Panc1 (cell line): ENCODE results near the gene GPN3.

Experiments used
- CTCF ChIP-seq: fragments of 450-650 bp; IDR thresholded peaks from 2 replicates; pipeline ENCODE4 v1.5.1; 2017; ENCODE audit warnings: mild to moderate bottlenecking
- POLR2AphosphoS5 ChIP-seq: IDR thresholded peaks from 2 replicates; pipeline ENCODE4 v1.6.1; 2012; ENCODE audit warnings: mild to moderate bottlenecking, low read depth, low read length, moderate library complexity

DNA sequence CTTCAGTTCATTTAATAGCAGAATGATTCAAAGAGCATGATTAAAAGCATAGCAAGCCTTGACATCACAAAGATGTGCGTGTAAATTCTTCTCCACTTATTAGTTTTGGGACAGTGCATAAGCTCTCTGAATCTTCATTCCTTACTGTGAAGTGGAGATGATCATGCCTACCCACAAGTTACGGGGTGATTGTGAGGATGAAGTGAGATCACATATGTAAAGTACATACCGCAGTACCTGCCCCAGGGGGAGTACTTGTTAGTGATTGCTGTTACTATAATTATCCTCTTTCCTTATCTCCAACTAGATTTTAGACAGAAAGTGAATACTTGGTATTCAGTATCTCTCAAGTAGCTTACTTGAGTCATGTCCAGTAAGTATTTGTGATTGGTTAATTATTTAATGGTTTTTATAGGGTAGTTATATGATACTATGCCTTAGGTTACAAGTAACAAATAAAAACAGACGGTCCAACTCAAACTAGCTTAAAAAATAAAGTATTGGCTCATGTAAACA lies 40.1 kb upstream of the GPN3 start:
- TF ChIP-seq POLR2AphosphoS5: no peak
- no peak for TF ChIP-seq CTCF
